NB4 (cell line): ENCODE measurements around the gene WDR62.

Experiments
- CTCF ChIP-seq: IDR thresholded peaks from one replicate; pipeline ENCODE4 v1.5.1; 2012; ENCODE audit warnings: low read depth, low read length
- POLR2A ChIP-seq: IDR thresholded peaks from 2 replicates; pipeline ENCODE4 v1.6.1; 2011; ENCODE audit warnings: mild to moderate bottlenecking; ENCODE audit not compliant: insufficient read length; ENCODE audit errors: extremely low read depth

DNA sequence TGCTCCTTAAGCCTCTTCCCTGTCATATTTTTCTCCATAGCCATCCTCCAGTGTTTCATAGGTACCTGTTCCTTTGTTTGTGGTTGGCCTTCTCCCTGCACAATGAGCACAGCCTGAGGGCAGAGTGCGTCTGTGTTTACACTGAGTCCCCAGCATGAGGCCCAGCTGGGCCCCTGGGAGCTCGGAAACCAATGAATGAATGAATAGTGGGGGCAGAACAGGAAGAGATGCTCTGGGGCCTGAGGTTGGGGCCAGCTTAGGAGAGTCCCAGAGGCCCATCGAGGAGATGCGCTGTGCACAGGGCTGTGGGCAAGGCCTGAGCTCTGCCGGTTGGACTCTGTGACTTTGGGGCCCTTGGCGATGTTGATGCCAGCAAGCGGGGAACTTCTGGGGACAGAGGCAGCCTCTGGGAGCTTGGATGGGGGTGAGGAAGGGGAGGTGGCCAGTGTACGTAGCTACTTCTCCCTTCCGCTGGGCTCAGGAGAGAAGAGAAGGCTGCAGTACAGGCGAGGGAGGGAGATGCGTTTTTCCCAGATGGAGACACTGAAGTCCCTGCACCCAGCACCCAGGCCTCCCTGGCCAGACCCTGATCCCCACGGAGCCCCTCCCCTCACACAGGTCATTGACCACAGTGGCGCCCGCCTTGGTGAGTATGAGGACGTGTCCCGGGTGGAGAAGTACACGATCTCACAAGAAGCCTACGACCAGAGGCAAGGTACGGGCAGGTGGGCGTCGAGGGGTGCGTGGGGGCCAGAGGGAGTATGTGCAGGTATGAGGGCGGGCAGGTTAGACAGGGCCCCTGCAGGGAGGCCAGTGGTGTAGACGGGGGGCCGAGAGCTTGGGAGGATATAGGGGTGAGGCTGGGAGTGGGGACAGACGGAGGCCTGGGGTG lies 65.6 kb downstream of the WDR62 start:
- no peak for TF ChIP-seq CTCF
- no peak for TF ChIP-seq POLR2A
